LoVo (cell line): Measurements from ENCODE around the gene SKP1.
"Not testable (repeated sequence)": the region's sequence is repeated elsewhere in the genome, so short reads cannot be mapped to it uniquely, and the experiment has no call there.

Experiments used
- DNase-seq: peaks from one replicate; pipeline ENCODE4 v3.0.0-alpha.2; 2016; ENCODE audit warnings: low spot score

SKP1 gene

GRCh38 chr5:134176511-134177368 lies at the start of gene SKP1:
TSS of gene SKP1 (minus strand) at chr5:134176950. CDS start at chr5:134174022, 2,928 bp downstream.
- DNase-seq: peak; percentile 87

- peak; percentile 99 for DNase-seq
Measured at GRCh38 chr5:134225780-134226440, 49.2 kb upstream of the SKP1 start, which contains the start of gene PPP2CA. TSS of gene PPP2CA (minus strand) at chr5:134226073. CDS start at chr5:134225861, 212 bp downstream.

- DNase-seq: peak; percentile 67
Measured at GRCh38 chr5:134224888-134225779, 48.4 kb upstream of the SKP1 start.

- DNase-seq: no peak
Measured at GRCh38 chr5:134223406-134224248, 46.9 kb upstream of the SKP1 start.

- not testable (repeated sequence) for DNase-seq
Measured at GRCh38 chr5:134221690-134222089, 44.9 kb upstream of the SKP1 start.

GRCh38 chr5:134215757-134216156 lies 39.0 kb upstream of the SKP1 start:
- no peak for DNase-seq

GRCh38 chr5:134211263-134212031 lies 34.7 kb upstream of the SKP1 start:
- DNase-seq: not testable (repeated sequence)

- no peak for DNase-seq
Measured at GRCh38 chr5:134209477-134210245, 32.9 kb upstream of the SKP1 start.

- DNase-seq: no peak
Measured at GRCh38 chr5:134207696-134208095, 30.9 kb upstream of the SKP1 start.

- DNase-seq: no peak
Measured at GRCh38 chr5:134206627-134207160, 29.9 kb upstream of the SKP1 start.

GRCh38 chr5:134204575-134204974 lies 27.8 kb upstream of the SKP1 start:
- DNase-seq: no peak

GRCh38 chr5:134203630-134204029 lies 26.9 kb upstream of the SKP1 start:
- no peak for DNase-seq

GRCh38 chr5:134195666-134196065 lies 18.9 kb upstream of the SKP1 start:
- no peak for DNase-seq

- no peak for DNase-seq
Measured at GRCh38 chr5:134189031-134189430, 12.3 kb upstream of the SKP1 start.

GRCh38 chr5:134188092-134188491 lies 11.3 kb upstream of the SKP1 start:
- DNase-seq: no peak

GRCh38 chr5:134184155-134185135 lies 7.7 kb upstream of the SKP1 start:
- DNase-seq: peak; percentile 76

- no peak for DNase-seq
Measured at GRCh38 chr5:134183481-134183880, 6.7 kb upstream of the SKP1 start.

GRCh38 chr5:134178096-134178419 lies 1.3 kb upstream of the SKP1 start:
- no peak for DNase-seq
